Kidney epithelial cell (primary cell): Measurements from ENCODE around the gene CDKAL1. TPM values are rescaled to one million over a fixed set of nuclear protein-coding genes. Genes with fewer than 3 reads are reported as not detected.

Experiments used
- DNase-seq: peaks from one replicate; pipeline ENCODE4 v3.0.0-alpha.2; 2010; ENCODE audit warnings: low read depth
- H3K27me3 ChIP-seq: 2 replicates; pipeline ENCODE4 v1.6.0; 2011; ENCODE audit warnings: low read length; ENCODE audit not compliant: control insufficient read depth, insufficient read depth
- H3K36me3 ChIP-seq: 2 replicates; pipeline ENCODE4 v1.5.1; 2011; ENCODE audit warnings: low read length; ENCODE audit not compliant: control insufficient read depth, insufficient read depth
- H3K4me3 ChIP-seq: 2 replicates; pipeline ENCODE4 v1.5.1; 2011; ENCODE audit warnings: low read depth, mild to moderate bottlenecking, control low read depth, low read length
- total RNA-seq: library from RNA; depleted of rRNA; stranded (reverse); fragments of >200 nt; gene quantifications from 2 replicates; pipeline ENCODE4 v1.2.3, GENCODE V29; 2015
- TF ChIP-seq, protein P1 (sequence below): IDR thresholded peaks from 2 replicates; pipeline ENCODE4 v1.5.1; 2011; ENCODE audit warnings: mild to moderate bottlenecking, moderate library complexity, low read length, control low read depth, inconsistent platforms; ENCODE audit not compliant: insufficient read depth, poor library complexity, severe bottlenecking

The CDKAL1 gene
- total RNA-seq, 1 donor from 2014 or later, result 15.0 TPM

DNA sequence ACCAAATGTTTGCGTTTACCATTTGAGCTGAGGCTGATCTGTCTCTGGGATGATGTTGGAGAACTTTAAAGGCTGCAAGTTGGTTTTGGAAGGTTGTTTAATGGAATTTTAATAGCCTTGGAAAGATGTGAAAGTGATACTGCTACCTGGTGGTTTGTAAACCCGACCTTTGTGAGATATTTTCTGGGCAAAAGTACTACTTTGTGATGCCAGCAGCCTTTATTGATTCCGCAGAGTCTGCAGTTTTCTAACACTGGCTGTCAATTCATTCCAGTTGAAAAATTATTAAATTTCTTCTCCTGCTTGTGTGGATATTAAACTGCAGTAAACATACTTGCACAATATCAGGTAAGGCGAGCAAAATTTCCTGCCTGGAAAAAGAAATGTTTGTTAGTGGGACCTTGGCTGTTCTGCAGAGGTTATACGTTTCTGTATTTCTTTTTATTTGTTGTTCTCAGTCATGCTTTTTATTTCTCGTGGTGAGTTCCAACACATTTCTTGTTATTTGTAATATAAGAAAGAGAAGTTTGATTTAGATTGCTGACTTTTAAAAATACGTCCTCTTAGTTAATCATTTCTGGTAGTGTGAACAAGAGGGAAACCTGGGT, 322.5 kb downstream of the CDKAL1 start:
- Histone ChIP-seq H3K36me3 (no peaks in the 10 kb centered on the region), H3K27me3 (no peaks in the 10 kb centered on the region), H3K4me3 (no peak overlapping the region)
- DNase-seq, result no peak
- TF ChIP-seq, protein P1, sequence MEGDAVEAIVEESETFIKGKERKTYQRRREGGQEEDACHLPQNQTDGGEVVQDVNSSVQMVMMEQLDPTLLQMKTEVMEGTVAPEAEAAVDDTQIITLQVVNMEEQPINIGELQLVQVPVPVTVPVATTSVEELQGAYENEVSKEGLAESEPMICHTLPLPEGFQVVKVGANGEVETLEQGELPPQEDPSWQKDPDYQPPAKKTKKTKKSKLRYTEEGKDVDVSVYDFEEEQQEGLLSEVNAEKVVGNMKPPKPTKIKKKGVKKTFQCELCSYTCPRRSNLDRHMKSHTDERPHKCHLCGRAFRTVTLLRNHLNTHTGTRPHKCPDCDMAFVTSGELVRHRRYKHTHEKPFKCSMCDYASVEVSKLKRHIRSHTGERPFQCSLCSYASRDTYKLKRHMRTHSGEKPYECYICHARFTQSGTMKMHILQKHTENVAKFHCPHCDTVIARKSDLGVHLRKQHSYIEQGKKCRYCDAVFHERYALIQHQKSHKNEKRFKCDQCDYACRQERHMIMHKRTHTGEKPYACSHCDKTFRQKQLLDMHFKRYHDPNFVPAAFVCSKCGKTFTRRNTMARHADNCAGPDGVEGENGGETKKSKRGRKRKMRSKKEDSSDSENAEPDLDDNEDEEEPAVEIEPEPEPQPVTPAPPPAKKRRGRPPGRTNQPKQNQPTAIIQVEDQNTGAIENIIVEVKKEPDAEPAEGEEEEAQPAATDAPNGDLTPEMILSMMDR, result no peak

DNA sequence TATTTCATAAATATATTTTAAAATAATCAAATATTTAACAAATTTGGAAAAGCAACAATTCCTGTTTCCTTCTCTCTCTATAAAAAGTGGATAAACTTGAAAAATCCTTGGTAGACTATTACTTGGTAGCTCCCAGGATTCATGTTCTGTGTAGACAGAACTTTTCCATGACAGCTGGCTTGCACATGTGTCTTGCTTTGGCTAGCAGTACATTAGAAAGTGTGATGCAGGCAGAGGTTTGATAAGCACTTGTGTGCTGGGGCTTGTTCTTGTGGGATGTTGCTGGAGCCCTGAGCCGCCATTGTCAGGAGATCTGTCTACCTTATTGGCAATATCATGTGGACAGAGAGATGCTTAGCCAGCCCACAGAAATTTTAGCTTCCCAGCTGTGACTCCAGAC, 327.2 kb downstream of the CDKAL1 start:
- Histone ChIP-seq H3K36me3 (no peaks in the 10 kb centered on the region), H3K27me3 (no peaks in the 10 kb centered on the region), H3K4me3 (no peak overlapping the region)
- TF ChIP-seq, protein P1, result no peak
- DNase-seq, result no peak

DNA sequence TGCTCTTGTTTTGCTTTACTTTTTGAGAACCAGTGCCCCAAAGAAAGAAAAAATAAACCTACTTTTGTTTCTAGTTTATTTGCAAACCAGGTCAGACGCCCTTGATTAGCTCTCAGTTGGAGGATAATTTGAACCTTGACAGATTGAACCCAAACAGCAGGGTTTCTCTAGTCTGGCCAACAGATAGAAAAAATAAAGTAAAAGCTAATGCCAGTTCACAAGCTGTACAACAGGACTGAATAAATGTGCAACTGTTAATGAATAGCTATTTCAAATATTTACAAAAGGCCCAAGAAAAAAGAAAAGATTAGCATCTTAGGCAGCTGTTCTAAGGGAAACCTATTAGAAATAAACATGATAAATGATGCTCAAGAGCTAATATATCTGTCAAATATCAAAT, 331.8 kb downstream of the CDKAL1 start:
- no peak overlapping the region for H3K4me3 ChIP-seq
- DNase-seq, result no peak
- H3K27me3 ChIP-seq, result no peaks in the 10 kb centered on the region
- TF ChIP-seq, protein P1, result no peak
- H3K36me3 ChIP-seq, result no peaks in the 10 kb centered on the region

DNA sequence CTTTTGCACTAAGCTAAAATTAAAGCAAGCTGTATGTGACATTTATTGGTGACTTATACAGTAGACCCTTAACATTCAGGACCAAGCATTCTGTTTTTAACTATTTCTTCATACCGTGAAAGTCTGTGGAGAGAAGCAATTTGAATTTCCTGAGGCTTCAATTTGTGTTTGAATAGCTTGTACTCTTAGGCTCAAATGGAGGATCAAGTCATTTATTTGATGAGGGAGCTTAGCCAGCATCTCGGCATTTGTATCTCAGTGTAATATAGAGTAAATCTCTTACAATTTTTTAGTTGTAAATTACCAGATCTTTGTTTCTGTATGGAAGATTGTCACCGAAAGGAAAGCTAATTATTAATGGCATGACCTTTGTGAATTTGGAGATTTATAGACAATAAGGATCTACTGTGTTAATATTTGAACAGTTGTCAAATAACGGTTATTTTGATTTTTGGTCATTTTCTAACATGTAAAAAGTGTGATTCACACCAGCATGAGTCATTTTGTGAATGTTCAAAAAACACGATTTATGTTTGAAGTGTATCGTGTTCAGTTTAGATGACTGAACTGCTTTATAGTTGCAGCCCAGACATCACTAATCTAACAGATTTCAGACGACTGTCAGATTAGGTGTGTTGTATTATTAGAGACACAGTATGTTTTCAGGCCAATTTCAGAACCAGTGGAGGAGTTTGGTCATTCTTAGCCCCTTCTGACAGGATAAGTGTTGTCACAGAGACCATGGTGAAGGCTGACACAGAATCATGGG, 332.9 kb downstream of the CDKAL1 start:
- TF ChIP-seq, protein P1, result no peak
- Histone ChIP-seq H3K4me3 (no peak overlapping the region), H3K36me3 (no peaks in the 10 kb centered on the region), H3K27me3 (no peaks in the 10 kb centered on the region)
- no peak for DNase-seq

DNA sequence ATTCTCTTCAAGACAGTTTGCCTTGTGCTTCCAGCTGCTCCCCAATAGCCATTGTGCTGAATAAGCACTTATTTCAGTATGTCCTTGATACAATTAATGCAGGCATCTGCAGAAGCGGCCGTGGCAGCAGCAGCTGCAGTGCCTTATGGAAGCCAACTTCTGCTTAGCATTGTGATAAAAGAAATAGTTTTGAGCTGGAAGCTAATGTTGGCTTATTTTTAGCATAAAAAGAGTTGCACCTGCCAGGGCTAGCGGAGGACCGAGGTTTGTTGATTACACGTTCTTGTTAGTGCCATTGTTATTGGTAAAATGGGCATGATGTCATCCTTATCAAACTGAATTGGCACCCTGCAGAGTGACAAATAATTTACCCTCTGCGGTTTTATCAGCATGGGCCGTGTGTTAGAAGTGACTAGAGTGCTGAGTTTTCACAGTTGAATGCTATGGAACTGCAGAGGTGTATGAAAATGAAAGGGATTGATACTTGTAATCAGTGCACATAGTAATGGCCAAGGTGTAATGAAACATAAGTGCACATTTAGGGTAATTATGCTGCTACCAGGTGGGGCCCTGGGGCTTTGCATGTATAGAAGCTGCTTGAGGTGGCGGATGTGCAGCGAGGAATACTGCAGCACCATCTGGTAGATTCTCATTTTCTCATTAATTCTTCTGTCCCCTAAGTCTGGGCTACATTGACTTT, 334.3 kb downstream of the CDKAL1 start:
- Histone ChIP-seq H3K27me3 (no peaks in the 10 kb centered on the region), H3K4me3 (no peak overlapping the region), H3K36me3 (no peaks in the 10 kb centered on the region)
- DNase-seq, result no peak
- TF ChIP-seq, protein P1, result no peak
